ENCODE data around the gene JPH2.

DNA sequence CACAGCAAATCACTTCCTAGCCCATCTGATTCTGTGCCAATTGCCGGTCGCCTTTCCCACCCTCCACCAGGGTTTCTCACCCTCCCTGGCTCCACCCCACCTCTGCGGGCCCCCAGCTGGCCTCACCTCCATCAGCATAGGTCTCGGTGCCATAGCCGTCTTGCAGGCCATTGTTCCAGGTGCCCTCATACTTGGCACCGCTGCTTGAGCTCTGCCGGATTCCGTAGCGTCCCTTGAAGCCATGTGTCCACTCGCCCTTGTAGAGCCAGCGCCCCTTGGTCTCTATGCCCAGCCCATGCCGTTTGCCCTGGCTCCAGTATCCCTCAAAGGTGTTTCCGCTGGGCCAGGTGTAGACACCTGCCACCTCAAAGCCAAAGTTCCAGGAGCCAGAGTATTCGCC, 787 bp downstream of the JPH2 start:
- TF ChIP-seq POLR2AphosphoS5 (IDR thresholded peaks at IDR 0.05) (peak; percentile 17), POLR2A (IDR thresholded peaks at IDR 0.05) (peak in 1 of 2 donors; percentile 22), EP300 (IDR thresholded peaks at IDR 0.05) (no peak)
- TF ChIP-seq, protein P1, sequence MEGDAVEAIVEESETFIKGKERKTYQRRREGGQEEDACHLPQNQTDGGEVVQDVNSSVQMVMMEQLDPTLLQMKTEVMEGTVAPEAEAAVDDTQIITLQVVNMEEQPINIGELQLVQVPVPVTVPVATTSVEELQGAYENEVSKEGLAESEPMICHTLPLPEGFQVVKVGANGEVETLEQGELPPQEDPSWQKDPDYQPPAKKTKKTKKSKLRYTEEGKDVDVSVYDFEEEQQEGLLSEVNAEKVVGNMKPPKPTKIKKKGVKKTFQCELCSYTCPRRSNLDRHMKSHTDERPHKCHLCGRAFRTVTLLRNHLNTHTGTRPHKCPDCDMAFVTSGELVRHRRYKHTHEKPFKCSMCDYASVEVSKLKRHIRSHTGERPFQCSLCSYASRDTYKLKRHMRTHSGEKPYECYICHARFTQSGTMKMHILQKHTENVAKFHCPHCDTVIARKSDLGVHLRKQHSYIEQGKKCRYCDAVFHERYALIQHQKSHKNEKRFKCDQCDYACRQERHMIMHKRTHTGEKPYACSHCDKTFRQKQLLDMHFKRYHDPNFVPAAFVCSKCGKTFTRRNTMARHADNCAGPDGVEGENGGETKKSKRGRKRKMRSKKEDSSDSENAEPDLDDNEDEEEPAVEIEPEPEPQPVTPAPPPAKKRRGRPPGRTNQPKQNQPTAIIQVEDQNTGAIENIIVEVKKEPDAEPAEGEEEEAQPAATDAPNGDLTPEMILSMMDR (IDR thresholded peaks at IDR 0.05): no peak
